ENCODE results near the gene TNS1. TPM values are rescaled to one million over a fixed set of nuclear protein-coding genes. Genes with fewer than 3 reads are reported as not detected.
A peak's percentile ranks its signal among the peaks of the same experiment; 100 is the strongest.

TNS1 gene
- total RNA-seq, 4 donors from 2014 or later = 461 to 648 (median 565) TPM

DNA sequence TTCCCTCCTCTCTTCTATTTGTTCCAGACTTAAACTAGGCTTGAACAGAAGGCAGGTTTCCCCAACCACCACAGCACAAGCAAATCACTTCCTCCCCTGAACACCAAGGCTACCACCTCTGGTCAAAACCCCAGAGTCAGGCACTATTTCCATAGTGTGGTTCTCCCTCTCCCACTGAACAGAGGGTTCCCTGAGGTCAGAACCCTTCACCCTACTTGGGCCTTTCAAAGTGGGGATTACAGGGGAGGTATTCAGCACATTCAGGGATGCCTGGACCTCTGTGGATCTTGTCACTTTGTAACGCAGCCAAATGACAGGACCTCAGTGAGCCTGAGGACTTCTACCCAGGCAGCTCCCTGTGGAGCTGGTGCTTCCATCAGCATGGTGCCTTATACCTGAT, 88.7 kb downstream of the TNS1 start:
- H3K27me3 ChIP-seq = no peaks in the 10 kb centered on the region
- WGBS, 2 donors = 82 to 95% methylated on average over 1 of the region's 1 CpG
- peaks cover 0 to under 1% (median 0%) of the 10 kb centered on the region in 3 donors for H3K36me3 ChIP-seq
- H3K27ac ChIP-seq = peak overlapping the region; percentile 36 to 94 (median 72)
- no peak for DNase-seq (ENCODE audit: low spot score in 2 of 2)
- TF ChIP-seq, protein P1, sequence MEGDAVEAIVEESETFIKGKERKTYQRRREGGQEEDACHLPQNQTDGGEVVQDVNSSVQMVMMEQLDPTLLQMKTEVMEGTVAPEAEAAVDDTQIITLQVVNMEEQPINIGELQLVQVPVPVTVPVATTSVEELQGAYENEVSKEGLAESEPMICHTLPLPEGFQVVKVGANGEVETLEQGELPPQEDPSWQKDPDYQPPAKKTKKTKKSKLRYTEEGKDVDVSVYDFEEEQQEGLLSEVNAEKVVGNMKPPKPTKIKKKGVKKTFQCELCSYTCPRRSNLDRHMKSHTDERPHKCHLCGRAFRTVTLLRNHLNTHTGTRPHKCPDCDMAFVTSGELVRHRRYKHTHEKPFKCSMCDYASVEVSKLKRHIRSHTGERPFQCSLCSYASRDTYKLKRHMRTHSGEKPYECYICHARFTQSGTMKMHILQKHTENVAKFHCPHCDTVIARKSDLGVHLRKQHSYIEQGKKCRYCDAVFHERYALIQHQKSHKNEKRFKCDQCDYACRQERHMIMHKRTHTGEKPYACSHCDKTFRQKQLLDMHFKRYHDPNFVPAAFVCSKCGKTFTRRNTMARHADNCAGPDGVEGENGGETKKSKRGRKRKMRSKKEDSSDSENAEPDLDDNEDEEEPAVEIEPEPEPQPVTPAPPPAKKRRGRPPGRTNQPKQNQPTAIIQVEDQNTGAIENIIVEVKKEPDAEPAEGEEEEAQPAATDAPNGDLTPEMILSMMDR (IDR thresholded peaks at IDR 0.05) = no peak
- TF ChIP-seq POLR2A (IDR thresholded peaks at IDR 0.05) = no peak
- no peak for TF ChIP-seq EP300 (IDR thresholded peaks at IDR 0.05)
- no peak overlapping the region for H3K4me3 ChIP-seq
- H3K4me1 ChIP-seq = peaks cover 10 to 100% (median 98%) of the 10 kb centered on the region in 4 donors
- H3K9me3 ChIP-seq = no peaks in the 10 kb centered on the region

DNA sequence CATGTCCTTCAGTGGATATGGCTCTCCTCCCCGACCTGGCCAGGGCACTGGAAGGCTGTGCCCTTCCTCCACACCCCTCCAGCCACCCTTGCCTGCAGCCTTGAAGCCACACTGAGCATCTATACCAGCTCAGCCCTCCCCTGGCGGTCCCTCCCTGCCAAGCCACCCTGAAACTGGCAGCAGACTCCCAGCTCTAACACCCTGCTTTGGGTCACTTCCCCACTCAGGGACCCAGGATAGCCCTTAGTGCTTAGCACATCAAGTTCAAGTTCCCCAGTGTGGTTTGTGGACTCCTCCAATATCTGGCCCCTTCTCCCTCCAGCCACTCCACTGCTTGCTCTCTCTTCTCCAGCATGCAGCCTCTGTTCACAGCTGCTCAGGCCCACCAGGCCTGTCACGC, 89.4 kb downstream of the TNS1 start:
- Histone ChIP-seq H3K27ac (peak overlapping the region; percentile 68 to 94 (median 81)), H3K36me3 (no peaks in the 10 kb centered on the region), H3K27me3 (no peaks in the 10 kb centered on the region), H3K9me3 (no peaks in the 10 kb centered on the region), H3K4me3 (no peak overlapping the region), H3K4me1 (peaks cover 10 to 100% (median 94%) of the 10 kb centered on the region in 4 donors)
- TF ChIP-seq POLR2A (IDR thresholded peaks at IDR 0.05) (no peak), EP300 (IDR thresholded peaks at IDR 0.05) (no peak)
- TF ChIP-seq, protein P1 (IDR thresholded peaks at IDR 0.05) = no peak
- WGBS, 2 donors = 55 to 68% methylated on average over 3 of the region's 3 CpGs
- DNase-seq (ENCODE audit: low spot score in 2 of 2) = no peak

DNA sequence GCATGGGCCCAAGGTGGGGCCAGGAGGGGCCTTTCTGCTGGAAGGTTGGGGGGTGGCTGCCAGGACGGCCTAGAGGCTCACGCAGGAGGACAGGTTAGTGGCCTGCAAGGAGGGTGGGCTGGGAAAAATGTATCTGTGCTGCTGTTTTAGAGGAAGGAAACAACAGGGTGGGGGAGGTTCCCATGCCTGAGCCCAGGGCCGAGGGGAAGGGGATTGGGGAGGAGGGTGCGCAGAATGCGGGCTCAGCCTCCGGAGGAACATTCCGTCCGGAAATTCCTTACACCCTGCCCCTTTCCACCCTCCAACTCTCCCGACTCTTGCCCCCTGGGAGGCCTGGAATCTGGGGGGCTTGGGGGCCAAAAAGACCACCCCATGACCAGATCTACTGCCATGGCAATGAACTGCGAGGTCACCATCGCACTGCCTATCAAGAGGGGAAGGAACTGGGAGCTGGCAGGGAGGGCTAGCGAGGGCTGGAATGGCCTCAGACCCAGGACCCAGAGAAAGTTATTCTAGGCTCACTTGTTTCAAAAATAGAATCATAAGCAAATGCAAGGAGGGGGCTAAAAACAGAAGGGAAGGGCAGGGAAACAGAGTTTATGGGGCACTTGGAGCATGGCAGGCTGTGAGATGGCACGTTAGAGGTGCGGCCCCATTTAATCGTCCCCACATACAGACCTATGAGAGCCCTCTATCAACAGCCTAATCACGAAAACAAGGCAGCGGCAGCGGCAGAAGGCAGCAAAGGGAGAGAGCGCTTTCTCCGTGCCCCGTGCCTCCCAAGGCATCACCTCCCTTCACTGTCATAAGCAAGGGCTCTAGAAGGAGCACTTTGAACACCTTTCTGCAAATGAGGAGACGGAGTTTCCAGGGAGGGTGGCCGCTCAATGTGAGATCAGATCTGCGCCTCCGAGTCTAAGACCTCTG, 90.4 kb downstream of the TNS1 start:
- 25 to 27% methylated on average over 25 of the region's 25 CpGs for WGBS, 2 donors
- DNase-seq (ENCODE audit: low spot score in 2 of 2) = no peak
- Histone ChIP-seq H3K4me1 (peaks cover 10 to 100% (median 89%) of the 10 kb centered on the region in 4 donors), H3K4me3 (peak overlapping the region in 1 of 4 donors; percentile 10), H3K36me3 (no peaks in the 10 kb centered on the region), H3K9me3 (no peaks in the 10 kb centered on the region), H3K27me3 (no peaks in the 10 kb centered on the region), H3K27ac (peak overlapping the region; percentile 68 to 94 (median 81))
- TF ChIP-seq EP300 (IDR thresholded peaks at IDR 0.05) = peak in 1 of 2 donors; percentile 42
- TF ChIP-seq, protein P1 (IDR thresholded peaks at IDR 0.05) = no peak

DNA sequence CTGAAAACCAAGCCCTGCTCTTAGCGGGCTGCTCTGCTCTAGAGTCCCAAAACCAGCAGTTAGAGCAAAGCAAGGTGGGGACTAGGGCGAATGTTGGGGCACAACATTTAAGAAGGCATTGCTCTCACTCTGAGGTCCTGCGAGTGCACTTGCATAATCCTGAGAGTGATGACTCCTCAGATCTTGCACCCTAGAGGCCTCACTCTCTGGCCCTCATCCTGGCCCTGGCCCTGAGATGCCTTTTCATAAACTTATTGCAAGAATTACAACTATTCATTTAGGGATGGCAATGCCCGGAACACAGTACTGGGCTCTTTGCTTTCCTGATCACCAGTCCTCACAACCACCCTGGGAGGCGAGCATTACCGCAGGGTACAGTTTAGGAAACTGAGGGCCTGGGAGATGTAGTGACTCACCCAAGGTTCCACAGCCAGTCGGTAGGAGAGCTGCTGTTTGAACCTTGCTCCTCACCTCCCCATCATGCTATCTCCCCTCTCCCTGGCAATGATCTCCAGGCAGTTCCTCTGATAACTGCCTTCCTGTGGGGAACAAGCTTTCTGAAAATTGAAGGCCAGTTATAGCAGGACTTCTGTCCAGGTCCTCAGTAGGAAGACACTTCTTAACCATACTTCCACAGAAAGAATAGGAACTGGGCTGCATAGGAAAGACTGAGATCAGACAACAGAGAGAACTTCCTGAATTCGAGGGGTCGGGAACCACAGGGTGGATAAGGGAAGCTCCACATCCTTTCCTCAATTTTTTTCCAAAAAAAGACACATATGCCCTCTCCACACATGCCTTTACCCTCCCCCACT, 91.3 kb downstream of the TNS1 start:
- Histone ChIP-seq H3K4me3 (peak overlapping the region in 1 of 4 donors; percentile 10), H3K27me3 (no peaks in the 10 kb centered on the region), H3K36me3 (no peaks in the 10 kb centered on the region), H3K4me1 (peaks cover 10 to 100% (median 89%) of the 10 kb centered on the region in 4 donors), H3K27ac (peak overlapping the region; percentile 68 to 94 (median 81)), H3K9me3 (no peaks in the 10 kb centered on the region)
- WGBS, 2 donors = 47 to 53% methylated on average over 9 of the region's 9 CpGs
- no peak for DNase-seq (ENCODE audit: low spot score in 2 of 2)
- TF ChIP-seq, protein P1 (IDR thresholded peaks at IDR 0.05) = no peak
- TF ChIP-seq EP300 (IDR thresholded peaks at IDR 0.05) (peak in 1 of 2 donors; percentile 57), POLR2A (IDR thresholded peaks at IDR 0.05) (no peak)

All from tibial nerve (tissue), 4 donors.